LHCN-M2 (cell line): ENCODE measurements around the gene ANKRD65. TPM values are rescaled to one million over a fixed set of nuclear protein-coding genes. Genes with fewer than 3 reads are reported as not detected.
"Not testable (repeated sequence)": the region's sequence is repeated elsewhere in the genome, so short reads cannot be mapped to it uniquely, and the experiment has no call there.

Source experiments
- DNase-seq: peaks from one replicate; pipeline ENCODE4 v3.0.0-alpha.2; 2012; ENCODE audit warnings: low read depth
- total RNA-seq: library from RNA; depleted of rRNA; stranded (reverse); fragments of >200 nt; gene quantifications from 2 replicates; pipeline ENCODE4 v1.2.3, GENCODE V29; 2014

The ANKRD65 gene
- total RNA-seq, 1 experiment from 2014 or later = not detected

DNA sequence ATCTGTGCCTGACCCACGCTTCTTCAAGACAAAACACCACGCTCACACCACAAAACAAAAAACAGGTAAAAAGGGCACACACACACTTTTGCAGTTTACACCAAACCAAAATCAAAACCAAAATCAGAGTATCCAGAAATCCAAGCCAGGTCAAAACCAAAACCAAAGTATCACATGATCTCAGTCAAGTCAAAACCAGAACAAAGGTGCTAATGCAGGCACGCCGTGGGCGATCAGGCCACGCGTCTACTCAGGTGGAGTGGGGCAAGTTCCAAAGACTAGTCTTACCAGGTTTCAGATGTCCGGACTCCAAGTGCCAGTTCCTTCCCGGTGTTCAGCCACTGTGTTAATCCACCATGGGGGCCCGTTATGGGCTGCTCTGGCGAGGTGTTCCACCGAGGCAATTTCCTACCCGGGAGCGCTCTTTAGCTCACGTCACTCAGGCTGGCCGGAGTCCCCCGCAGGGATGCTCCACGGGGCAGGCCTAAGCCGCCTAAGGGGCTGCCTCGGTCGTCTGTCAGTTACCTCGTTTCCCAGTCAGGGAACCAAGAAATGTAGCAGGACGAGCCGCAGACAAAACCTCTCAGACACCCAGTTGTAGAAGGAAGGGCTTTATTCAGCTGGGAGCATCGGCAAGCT is 3.1 kb downstream of the ANKRD65 start:
- not testable (repeated sequence) for DNase-seq

DNA sequence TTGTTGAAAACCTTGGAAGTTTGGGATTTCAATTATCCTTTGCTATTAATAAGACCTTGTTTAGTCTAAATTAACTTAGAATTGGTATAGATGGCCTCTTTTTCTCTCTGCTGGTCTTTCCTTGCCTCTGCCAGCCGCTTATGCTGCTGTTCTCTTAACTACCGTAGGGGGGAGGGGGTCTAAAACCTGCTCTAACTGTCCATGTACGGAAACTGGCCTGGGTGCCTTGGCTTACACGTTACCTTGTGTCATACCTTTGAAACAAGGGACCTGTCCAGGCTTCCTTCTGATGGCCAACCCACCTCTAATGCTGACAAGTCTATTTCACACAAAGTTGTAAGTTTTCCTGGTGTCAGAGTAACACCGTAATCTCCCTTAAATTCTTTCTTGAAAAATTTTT is 3.7 kb downstream of the ANKRD65 start:
- not testable (repeated sequence) for DNase-seq

DNA sequence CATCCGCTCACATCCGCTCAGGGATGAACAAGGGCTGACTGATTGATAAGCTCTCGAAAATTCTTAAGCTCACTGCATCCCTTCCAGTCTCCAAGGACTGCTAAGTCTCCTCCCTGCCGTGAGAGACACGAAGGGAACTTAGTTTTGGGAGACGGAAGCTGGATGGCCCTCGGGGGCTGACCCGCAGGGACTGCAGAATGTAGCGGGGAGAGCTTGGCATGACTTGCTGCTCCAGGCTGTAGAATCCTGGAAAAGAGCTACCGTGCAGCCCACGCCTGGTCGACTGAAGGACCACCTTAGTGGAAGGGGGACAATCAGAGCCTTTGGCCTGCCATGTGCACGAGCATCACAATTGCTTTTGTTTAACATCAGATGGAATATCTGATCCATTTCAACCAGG is 5.3 kb downstream of the ANKRD65 start:
- no peak for DNase-seq

GRCh38 chr1:1412311-1412902 is 8.7 kb downstream of the ANKRD65 start:
- not testable (repeated sequence) for DNase-seq

DNA sequence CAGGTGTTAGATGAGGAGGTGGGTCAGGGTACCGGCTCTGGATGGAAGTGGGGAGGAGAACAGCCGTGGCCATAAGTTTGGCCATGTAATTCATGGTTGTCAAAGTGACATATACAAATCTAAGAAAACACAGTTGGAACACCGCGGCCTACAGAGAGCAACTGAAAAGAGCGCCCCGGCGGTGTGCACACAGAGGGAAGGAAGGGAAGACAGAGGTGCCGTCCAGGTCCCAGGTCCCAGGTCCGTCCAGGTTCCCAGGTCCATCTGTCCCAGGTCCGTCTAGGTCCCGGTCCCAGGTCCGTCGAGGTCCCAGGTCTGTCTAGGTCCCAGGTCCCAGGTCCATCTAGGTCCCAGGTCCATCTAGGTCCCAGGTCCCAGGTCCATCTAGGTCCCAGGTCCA is 9.4 kb downstream of the ANKRD65 start:
- no peak for DNase-seq

- not testable (repeated sequence) for DNase-seq
Measured at GRCh38 chr1:1410238-1410637, 10.8 kb downstream of the ANKRD65 start.

DNA sequence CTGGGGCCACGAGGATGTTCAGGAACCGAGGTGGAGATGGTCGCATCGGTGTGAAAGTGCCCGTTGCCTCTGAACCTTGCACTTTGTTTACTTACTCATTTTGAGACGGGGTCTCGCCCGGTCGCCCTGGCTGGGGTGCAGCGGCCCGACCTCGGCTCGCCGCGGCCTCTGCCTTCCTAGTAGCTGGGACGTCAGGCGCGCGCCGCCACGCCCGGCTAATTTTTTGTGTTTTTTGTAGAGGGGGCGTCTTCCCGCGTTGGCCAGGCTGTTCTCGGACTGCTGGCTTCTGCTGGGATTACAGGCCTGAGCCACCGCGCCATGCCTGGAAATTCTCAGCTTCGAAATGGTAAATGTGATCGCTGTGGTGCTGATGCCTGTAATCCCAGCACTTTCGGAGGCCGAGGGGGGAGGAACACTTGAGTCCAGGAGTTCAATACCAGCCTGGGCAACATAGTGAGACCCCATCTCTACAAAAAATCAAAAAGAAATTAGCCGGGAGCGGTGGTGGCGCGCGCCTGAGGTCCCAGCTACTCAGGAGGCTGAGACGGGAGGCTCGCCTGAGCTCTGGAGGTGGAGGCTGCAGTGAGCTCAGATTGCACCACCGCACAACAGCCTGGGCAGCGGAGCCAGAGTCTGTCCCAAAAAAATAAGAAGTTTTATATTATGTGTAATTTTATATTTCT is 13.3 kb downstream of the ANKRD65 start:
- peak; percentile 45 for DNase-seq

- DNase-seq = peak; percentile 89
Measured at GRCh38 chr1:1406821-1407635, 14.0 kb downstream of the ANKRD65 start, which contains the start of gene MRPL20. MRPL20 (minus strand) TSS chr1:1407293; CDS start chr1:1407217, 76 bp downstream.

GRCh38 chr1:1406101-1406820 is 14.8 kb downstream of the ANKRD65 start:
- no peak for DNase-seq

- no peak for DNase-seq
Measured at GRCh38 chr1:1403653-1404052, 17.4 kb downstream of the ANKRD65 start.

GRCh38 chr1:1402901-1403392 is 18.1 kb downstream of the ANKRD65 start:
- DNase-seq = not testable (repeated sequence)

- DNase-seq = peak; percentile 73
Measured at GRCh38 chr1:1402072-1402900, 18.8 kb downstream of the ANKRD65 start.

- no peak for DNase-seq
Measured at GRCh38 chr1:1401457-1402010, 19.5 kb downstream of the ANKRD65 start.

DNA sequence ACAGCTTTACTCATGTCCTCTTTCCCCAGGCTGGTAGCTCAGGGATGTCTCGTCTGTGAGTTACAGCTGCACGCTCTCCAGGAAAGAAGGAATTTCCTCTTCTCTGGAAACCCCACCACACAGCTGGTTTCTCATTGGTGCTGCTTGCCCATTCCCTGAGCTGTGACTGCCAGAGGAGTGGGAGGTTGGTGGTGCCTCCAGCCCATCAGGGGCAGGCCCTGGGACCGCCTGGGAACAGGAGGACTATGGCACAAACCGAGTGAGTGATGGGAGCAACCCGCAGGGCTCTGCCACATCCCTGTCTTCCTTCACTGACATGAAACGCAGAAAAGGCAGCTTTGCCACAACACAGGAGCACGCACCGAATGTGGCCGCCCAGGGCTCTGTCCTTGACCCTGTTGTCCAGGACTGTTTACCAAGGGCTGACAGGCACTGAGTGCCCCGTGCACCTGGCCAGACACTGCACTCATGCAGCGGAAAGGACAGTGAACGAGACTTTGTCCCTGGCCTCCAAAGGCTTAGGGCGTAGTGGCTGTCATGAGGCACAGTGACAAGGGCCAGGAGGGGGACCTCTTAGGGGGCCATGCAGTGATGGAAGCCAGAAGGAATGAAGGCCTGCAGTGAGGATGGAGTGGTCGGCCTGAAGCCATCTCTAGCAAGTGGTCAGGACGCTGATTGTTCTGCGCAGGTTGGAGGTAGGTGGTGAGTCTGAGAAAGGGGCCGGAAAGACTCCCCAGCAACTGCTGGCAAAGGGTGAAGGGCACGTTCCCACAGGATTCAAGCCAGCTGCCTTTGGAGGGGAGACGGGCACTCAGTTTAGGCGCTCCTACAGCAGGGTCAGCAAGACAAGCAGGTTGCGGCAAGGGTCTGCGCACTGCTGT is 20.3 kb downstream of the ANKRD65 start:
- no peak for DNase-seq

- DNase-seq = peak; percentile 66
Measured at GRCh38 chr1:1399872-1400575, 21.1 kb downstream of the ANKRD65 start.

GRCh38 chr1:1399187-1399871 is 21.7 kb downstream of the ANKRD65 start, which contains the start of gene CCNL2:
CCNL2 (minus strand) TSS chr1:1399335; CDS start chr1:1399306, 29 bp downstream.
- DNase-seq = peak; percentile 97

GRCh38 chr1:1398677-1399186 is 22.3 kb downstream of the ANKRD65 start:
- no peak for DNase-seq
